Neural progenitor cell (in vitro differentiated cells): ENCODE results near the gene ELMOD1.

ENCODE experiments used
- EZH2 ChIP-seq: fragments of 200-600 bp; sonication (generic); IDR thresholded peaks from 2 replicates; pipeline ENCODE4 v1.6.1; 2017; ENCODE audit warnings: antibody characterized with exemption, mild to moderate bottlenecking, moderate library complexity
- TF ChIP-seq, protein P1 (sequence below): fragments of 200-600 bp; sonication (generic); IDR thresholded peaks from 2 replicates; pipeline ENCODE4 v1.5.1; 2017; ENCODE audit warnings: antibody characterized with exemption, mild to moderate bottlenecking

DNA sequence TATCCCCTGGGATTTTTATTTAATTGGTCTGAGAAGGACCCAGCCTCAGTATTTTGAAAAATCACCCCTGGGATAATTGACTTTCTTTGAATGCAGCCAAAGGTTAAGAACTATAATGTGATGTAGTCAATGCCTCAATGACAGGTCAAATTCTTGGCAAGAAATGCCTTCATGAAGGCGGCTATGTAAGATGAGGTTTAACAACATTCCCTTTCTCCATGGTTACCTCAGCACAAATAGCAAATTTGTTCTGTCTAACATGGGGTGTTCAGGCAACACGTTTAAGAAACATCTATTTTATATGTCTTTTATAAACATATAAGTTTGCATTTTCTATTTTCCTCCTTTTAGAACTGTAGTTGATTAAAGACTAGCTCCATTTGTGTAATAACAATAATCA, 115.6 kb downstream of the ELMOD1 start:
- TF ChIP-seq, protein P1, sequence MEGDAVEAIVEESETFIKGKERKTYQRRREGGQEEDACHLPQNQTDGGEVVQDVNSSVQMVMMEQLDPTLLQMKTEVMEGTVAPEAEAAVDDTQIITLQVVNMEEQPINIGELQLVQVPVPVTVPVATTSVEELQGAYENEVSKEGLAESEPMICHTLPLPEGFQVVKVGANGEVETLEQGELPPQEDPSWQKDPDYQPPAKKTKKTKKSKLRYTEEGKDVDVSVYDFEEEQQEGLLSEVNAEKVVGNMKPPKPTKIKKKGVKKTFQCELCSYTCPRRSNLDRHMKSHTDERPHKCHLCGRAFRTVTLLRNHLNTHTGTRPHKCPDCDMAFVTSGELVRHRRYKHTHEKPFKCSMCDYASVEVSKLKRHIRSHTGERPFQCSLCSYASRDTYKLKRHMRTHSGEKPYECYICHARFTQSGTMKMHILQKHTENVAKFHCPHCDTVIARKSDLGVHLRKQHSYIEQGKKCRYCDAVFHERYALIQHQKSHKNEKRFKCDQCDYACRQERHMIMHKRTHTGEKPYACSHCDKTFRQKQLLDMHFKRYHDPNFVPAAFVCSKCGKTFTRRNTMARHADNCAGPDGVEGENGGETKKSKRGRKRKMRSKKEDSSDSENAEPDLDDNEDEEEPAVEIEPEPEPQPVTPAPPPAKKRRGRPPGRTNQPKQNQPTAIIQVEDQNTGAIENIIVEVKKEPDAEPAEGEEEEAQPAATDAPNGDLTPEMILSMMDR = no peak
- TF ChIP-seq EZH2 = no peak
